ENCODE data around the gene RENBP.

Gene RENBP

DNA sequence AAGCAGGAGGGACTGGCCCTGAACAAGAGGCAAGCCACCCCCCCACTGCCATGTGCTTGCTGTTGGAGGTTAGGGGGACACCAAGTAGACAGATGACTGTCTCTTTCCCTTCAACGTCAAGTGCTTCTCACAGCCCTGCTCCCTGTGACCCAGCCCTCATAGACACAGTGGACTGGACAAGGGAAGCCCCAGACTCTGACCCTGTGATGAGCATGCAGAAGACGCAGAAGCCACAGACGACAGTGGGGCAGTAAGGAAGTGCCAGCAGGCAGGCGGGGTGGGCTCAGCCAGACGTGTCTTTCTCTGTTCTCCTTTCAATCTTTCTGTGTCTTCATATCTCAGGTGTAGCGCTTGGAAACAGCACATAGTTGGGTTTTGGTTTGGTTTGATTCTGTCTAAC is 56.1 kb downstream of the RENBP start:
- DNase-seq (ENCODE audit: low spot score): no peak

GRCh38 chrX:153887385-153887784 is 57.1 kb downstream of the RENBP start:
- no peak for DNase-seq (ENCODE audit: low spot score)

GRCh38 chrX:153886915-153887314 is 57.5 kb downstream of the RENBP start:
- peak; percentile 34 for DNase-seq (ENCODE audit: low spot score)

DNA sequence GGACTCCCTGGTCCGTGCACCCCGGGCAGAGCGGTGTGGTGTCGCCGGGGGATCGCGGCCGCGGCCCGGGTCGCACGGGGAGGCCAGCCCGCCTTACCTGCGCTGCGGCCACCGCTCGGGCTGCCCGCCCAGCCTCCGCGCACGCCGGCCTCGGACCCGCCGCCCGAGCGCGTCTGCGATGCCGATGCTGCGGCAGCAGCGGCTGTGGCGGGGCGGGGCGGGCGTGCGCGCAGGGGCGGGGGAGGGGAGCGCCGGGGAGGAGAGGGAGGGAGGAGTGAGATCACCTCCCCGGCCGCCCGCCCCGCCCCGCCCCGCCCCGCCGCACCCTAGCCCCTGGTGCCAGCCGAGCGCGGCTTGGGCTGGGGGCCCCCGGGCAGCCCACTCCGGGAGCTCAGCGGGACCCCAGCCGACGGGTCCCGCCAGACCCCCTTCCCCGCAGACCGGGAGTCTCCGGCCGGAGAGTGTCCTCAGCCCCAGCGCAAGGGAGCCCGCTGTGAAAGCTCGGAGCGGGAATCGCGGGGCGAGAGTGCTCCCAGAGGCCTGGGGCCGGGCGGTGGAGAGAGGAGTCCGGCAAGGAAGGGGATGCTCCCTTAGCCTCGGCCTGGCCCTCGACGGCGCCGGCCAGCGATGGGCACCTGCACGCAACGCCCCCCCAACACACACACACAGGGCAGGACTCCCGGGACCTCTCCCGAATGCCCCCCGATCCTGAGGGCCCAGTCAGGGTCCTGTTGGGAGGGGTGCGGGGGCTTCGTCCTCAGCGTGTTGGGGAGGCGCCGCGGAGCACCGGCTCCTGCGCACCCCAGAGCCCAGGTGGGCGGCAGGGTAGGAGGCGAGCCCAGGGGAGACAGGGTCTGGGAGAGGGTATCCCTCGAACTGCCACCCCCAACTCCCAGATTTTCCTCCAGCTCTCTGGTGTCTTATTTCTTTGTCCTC is 58.2 kb downstream of the RENBP start, which contains the start of gene L1CAM:
TSS of gene L1CAM (minus strand) at position 206 of the 936 bp plus-strand sequence. CDS start 10,337 bp downstream, outside the sequence.
- peak; percentile 56 for DNase-seq (ENCODE audit: low spot score)

Data from iPS-NIHi11 (cell line).